T-helper 1 cell (primary cell): ENCODE results near the gene ANKRD62.
A peak's percentile ranks its signal among the peaks of the same experiment; 100 is the strongest.
"Not testable (repeated sequence)": the region's sequence is repeated elsewhere in the genome, so short reads cannot be mapped to it uniquely, and the experiment has no call there.

Experiments
- DNase-seq, 5 donors: peaks; one replicate each; pipeline ENCODE4 v3.0.0-alpha.2; 2012 to 2020

The ANKRD62 gene

GRCh38 chr18:12066910-12067511 lies 26.6 kb upstream of the ANKRD62 start:
- DNase-seq: no peak

- DNase-seq: no peak
Observed at GRCh38 chr18:12067671-12068070, 26.0 kb upstream of the ANKRD62 start.

GRCh38 chr18:12068316-12068949 lies 25.2 kb upstream of the ANKRD62 start:
- DNase-seq: not testable (repeated sequence)

- no peak for DNase-seq
Observed at GRCh38 chr18:12068950-12069320, 24.7 kb upstream of the ANKRD62 start.

DNA sequence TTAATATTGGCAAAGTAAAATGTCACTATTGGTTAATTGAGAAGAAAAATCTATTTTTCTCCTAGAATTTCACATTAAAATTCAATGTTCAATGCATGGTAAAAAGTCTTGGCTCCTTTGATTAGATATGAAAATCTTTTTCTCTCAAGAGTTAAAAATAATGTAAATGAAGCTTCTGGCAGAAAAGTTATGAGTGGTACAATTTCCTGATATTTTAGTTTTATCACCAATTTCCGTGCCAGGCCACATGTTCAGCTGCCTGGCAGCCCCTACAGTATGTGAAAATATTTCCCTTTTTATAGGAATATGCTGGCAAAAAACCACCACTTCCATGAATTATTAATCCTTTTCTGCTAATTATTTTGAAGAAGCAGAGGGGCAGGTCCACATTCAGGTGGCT lies 22.6 kb upstream of the ANKRD62 start:
- not testable (repeated sequence) for DNase-seq

DNA sequence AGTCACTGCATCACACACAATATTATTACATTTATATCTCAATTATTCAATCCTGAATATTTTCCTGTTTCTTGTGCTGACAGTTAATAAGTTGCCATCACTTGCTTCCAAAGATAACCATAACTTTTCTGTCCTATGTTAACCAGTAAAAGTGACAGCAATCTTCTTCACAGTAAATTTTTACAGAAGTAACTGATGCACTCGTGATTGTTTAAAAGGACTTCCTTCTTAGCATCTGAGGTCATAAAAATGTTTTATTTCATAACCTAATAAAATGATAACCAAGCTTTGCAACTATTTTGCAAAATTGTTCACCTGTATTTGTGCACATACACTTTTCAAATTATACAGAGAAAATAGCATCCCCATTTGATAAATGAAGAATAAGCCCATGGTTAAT lies 20.6 kb upstream of the ANKRD62 start:
- DNase-seq: no peak

GRCh38 chr18:12074736-12075135 lies 18.9 kb upstream of the ANKRD62 start:
- no peak for DNase-seq

- DNase-seq: no peak
Observed at GRCh38 chr18:12076424-12077140, 17.1 kb upstream of the ANKRD62 start.

GRCh38 chr18:12077994-12078393 lies 15.6 kb upstream of the ANKRD62 start:
- not testable (repeated sequence) for DNase-seq

GRCh38 chr18:12079491-12080237 lies 14.0 kb upstream of the ANKRD62 start:
- DNase-seq: no peak

DNA sequence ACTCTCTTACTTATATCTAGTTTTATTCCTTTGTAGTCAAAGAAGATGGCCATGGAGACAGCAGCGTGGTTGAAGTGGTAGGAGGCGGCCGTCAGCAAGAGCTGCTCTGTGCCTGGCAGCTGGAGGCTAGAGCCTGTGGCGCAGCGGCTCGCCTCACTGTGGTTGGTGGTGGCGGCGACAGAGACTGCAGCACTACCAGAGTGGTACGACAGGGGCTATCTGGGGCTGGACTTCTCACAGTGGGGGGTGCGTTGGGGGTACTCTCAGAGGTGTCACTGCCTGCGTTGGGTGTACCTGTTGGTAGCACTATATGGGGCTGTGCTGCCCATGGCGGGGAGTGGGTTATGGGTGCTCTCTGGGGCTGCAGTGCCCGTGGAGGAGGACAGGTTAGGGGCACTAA lies 8.5 kb upstream of the ANKRD62 start:
- no peak for DNase-seq

DNA sequence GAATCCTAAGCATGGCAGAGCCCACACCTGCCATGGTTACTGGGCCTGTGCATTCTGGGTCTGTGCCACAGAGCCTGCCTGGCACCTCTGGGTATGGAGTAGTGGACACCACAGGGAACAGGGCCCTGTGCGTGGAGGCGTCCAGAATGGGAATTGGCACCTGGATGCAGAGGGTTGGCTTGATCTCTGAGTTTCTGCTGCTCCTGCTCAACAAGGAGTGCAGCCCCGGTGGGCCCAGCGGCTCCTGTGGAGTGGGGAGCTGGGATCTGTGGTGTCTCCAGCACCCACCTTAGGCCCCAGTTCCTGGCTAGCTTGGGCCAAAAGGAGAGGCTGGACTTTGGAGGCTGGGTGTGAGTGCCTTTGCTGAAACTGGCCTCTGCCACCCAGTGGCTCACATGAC lies 7.9 kb upstream of the ANKRD62 start:
- DNase-seq: no peak

GRCh38 chr18:12086249-12086648 lies 7.4 kb upstream of the ANKRD62 start:
- DNase-seq: no peak

- DNase-seq: no peak
Observed at GRCh38 chr18:12086677-12087470, 6.8 kb upstream of the ANKRD62 start.

DNA sequence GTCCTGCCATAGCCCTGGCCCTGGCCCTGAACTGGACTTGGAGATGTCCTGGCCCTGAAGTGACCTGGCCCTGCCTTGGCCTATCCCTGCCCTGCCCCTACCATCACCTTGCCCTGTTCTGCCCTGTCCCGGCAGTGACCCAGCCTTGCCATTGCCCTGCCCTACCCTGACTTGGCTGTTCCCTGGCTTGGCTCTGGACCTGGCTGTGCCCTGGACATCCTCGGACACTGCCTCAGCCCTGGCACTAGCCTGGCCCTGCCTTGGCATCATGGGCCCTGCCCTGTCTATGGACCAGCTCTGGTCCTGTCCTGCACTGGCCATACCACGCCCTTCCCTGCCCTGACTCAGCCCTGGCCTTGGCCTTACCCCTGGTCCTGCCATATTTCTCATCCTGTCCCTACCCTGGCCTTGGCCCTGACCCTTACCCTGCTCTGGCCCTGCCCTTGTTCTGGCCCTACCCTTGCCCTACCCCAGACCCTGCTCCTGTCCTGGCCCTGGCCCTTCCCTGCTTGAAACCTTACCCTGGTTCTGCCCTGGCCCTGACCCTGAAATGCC lies 6.1 kb upstream of the ANKRD62 start:
- no peak for DNase-seq

GRCh38 chr18:12088096-12088495 lies 5.5 kb upstream of the ANKRD62 start:
- DNase-seq: no peak

DNA sequence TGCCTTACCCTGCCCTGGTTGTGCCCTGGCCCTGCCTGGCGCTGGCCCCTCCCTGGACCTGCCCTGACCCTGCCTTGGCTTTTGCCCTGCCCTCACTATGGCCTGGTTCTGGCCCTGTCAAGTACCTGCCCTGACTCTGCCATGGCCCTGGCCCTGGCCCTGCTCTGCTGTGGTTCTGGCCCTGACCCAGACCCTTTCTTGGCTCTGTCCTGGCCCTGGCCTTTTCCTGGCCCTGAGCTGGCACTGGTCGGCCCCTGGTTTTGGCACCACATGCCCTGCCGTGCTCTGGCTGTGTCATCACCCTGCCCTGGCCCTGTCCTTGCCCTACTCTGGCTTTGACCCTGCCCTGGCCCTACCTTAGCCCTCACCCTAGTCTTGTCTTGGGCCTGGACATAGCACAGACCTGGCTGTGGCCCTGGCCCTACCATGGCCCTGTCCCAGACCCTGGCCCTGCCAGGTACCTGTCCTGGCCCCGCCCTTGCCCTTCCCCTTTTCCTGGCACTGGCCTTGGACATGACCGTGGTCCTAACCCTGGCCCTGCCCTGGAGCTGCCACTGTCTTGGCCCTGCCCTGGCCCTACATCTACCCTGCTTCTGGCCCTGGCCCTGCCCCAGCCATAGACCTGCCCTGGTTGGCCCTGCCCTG lies 4.8 kb upstream of the ANKRD62 start:
- DNase-seq: no peak

DNA sequence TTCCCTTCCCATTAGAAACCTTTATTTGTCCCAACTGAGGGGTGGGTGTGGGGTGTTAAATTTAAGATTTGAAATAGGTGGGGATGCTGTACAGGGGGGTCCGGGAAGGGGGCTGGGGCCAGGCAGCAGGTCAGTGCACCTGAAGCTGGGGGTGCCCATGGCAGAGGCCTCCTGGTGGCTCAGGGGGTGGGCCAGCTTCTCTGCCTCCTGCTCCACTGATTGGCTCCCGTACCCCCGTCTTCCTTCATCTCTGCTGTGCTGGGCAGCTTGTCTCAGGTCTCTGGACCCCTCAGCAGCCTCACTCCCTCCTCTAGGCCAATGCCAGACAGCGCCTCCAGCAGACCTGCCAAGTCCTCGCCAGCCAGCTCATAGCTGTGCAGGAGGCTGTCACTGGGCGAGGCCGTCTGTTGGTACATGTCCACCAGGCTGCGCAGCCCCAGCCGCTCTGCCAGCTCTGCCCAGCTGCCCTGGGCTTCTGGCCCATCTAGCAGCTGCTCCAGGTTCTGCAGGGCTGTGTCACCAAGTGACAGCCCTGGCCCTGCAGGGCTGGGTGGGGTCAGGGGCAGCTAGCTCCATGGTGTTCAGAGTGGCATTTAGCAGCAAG lies 2.0 kb upstream of the ANKRD62 start:
- no peak for DNase-seq

- peak in 1 of 5 donors; percentile 11 for DNase-seq
Observed at GRCh38 chr18:12092398-12093229, 1.0 kb upstream of the ANKRD62 start.

- DNase-seq: peak in 1 of 5 donors; percentile 73
Observed at GRCh38 chr18:12098374-12098773, 4.7 kb downstream of the ANKRD62 start.
